ENCODE data around the gene KLHDC7B.

Gene KLHDC7B

DNA sequence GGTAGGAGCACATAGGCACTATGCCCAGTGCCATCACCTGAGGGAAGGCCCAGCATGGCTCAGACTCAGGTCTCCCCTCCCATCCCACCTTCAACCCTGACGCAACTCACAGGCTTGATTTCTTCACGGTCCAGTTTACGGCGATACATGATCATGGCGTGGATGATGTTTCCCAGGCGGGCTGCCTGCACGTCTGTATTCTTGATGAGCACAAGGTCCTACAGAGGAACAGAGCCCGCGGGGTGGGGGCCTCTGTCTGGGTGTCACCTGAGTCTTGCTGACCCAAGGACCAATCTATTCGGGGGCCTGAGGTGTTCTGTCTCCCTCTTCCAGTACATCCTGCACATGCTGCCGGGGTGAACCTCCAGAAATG, 28.7 kb downstream of the KLHDC7B start:
- no peak for DNase-seq

DNA sequence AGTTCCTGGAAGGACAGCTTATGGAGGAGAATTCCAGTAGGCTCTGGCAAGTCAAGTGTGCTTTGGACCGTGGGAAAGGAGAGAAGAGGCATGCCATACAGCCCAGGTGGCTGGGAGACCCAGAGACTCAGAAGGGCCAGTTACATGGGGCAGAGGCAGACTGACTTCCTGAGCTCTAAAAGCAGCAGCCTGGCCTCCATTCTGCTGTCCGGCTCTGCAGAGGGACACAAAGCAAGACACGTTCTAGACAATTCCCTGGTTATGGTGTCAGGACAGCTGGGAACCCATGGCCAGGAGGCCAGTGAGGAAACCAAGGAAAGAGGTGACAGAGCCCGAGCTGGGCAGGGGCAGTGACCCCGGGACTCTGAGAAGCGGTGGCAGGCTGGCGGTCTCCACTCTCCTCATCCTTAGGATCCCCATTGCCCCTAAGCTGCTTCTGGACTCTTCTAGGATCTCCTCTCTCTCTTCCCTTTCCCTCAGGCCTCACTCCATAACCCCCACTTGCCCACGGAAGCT, 29.8 kb downstream of the KLHDC7B start:
- DNase-seq: no peak

DNA sequence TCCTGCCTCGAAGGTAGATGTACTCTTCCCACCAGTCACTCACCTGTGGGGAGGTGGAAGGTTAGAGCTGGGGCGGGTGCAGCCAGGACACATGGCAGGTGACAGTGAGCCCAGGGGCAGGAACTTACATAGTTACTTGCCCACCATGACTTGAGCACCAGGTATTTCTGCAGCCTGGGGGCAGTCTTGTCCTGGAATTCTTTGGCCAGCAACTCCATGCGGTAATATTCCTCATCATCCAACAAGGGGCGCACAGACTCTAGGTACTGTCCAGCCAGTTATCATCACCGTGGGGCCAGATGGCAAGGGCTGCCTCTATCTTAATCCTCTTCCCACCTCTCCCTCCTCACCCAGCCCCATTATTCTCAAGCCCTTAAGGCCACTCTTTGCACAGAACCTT, 30.4 kb downstream of the KLHDC7B start:
- no peak for DNase-seq

DNA sequence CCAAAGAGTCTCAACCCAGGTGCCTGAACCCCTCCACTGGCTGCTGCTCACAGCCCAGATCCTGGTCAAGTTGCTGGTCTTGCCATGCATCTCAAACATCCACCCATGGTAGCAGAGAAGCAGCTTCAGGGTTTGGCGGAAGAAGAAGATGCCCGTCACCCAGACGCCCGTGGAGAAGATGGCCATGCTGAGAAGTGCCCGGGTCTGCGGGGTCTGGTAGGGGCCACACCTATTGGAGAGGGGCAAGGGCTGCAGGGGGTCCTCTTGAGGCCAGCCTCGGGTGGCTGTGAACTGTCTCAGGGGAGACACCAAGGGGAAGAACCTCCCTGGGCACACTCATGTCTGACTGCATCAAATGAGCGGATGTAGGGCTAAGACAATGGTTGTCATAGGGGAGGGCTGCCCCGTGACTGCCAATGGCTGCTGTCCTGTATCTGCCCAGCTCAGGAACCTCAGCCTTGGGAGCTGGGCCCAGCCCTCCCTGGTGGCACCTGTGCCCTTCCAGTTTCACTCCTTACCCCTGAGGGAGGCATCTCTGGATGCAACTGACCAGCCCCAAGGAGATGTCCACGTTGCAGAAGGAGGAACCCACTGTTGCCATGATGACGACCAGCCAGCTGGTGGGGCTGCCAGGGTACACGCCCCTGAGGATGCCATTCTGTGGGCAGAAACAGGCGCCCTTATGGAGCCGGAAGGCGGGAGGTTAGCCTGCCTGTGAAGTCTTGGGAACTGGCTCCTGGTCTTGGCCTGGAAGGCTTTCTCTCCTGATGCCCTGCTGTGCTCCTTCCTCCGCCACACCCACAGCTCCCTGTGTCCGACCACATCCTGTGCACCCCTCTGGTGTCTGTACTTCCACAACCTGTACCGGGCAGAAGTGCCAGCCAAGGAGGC, 31.4 kb downstream of the KLHDC7B start:
- DNase-seq: no peak

DNA sequence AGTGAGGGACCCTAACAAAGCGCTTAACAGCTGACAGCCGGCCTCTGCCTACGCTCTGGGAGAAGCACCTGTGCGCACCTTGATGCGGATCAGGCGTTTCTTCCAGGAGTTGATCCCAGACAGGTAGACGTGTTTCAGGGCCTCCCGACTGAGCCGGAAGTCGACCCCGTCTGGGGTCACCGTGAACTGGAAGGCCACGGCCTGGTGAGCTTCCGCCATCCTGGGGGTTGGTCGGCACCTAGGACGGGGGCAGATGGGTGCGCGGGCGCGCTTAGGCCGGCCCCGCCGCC, 31.9 kb downstream of the KLHDC7B start:
- DNase-seq: no peak

DNA sequence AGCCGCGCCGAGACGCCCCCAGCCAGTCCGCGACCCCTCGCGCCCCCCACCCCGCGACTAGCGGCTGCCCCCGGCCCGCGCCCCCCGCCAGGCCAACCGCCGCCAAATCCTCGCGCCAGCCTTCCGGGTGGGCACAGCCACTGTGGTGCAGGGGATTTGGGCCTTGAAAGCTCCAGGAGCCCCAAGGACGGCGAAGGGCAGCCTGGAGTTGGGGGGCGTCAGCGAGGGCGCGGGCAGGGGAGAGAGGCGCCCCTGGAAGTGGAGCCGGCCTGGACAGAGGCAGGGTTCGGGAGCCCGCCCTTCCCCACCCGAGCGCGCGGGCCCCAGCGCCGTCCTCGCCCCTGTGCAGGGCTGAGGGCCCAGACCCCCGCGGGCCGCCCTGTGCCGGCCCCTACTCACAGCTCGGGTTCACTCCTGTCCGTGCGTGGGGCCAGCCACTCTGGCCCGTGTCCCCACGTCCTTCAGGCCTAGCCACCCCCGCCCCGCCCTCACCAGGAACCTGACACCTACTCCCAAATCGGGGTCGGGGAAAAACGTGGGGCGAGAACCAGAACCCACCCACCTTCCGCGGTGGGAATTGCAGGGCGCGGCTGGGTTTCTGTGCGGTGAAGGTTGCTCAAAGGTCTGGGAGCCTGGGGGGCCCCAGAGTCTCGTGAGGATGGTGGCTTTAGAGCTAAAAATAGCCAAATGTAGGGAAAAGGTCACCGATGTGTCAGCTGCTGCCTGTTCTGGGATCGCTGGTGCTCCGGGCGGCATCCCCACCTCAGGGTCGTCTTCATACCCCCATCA, 32.5 kb downstream of the KLHDC7B start, which contains the start of gene CPT1B:
Gene CPT1B, minus strand, starts transcription at position 441 of the 789 bp plus-strand sequence. CDS start 512 bp downstream, outside the sequence.
- no peak for DNase-seq

DNA sequence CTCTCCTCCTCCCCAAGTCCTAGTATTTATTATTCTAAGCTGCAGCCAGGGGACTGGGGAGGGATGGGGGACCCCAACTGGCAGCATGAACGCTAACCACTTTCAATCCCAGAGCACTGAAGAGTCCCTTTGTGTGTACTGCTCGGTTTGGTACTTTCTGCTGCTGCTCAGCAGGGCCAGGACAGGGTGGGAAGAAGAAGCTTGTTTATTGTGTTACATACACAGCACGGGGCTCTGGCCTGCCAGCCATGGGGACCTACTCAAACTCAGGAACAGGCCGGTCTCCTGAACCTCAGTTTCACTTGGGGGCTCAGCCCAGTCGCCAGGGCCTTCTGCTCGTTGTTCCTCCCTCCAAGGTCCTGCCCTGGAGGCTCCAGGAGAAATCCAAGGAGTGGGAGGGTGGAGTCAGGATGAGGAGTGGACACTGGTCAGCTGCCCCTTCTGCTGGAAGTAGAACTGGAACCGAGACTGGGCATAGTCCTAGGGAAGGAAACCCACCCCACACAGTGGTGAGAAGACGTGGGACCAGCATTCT, 33.1 kb downstream of the KLHDC7B start:
- no peak for DNase-seq

DNA sequence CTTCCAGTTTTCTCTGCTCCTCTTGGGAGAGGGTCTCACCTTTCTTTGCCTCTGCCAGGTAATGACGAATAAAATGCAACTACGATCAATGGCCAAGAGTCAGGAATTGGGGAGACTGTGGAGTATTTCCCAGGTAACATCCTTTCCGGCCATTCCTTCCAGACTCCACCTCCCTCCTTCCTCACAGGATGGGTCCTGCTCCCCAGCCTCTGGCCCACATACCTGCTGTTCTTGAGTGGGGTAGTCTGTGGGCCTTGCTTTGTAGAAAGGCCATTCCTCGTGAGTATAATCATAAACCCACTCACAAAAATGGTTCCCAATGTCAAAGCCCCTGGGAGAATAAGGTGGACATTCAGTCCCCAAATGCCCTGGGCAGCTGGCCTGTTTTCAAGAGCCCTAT, 34.1 kb downstream of the KLHDC7B start:
- no peak for DNase-seq

DNA sequence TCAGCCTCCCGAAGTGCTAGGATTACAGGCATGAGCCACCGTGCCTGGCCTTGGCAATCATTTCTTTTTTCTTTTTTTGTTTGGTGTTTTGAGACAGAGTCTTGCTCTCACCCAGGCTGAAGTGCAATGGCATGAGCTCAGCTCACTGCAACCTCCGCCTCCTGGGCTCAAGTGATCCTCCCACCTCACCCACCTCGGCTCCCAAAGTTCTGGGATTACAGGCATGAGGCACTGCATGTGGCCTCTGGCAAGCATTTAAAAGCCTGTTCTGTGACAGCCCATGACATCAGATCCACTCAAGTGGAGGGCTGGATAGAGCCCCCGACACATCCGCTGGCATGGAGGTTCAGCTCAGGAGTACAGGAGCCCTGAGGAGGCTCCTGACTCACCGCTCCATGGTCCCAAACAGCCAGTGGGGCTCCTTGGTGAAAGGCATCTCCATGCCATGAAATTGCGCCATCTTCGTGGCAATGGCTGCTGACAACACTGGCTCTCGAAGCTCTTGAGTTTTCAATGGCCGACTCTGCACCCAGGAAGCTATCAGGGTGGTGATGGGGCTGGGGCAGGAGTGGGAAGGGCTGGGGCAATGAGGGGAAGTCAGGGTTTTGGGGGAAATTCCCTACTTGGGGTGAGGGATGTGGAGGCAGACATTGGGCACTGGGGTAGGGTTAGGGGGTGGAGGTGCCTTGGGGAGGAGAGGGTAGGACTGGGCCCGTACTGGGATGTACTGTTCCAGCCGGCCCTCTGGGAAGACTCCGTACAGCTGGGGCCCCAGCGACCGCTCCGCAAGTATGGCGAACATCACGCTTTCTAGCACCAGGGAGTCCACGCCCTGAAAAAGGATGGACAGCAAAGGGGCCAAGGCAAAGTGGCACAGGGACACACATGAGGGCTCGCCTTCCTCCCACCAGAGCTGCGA, 35.6 kb downstream of the KLHDC7B start:
- no peak for DNase-seq

DNA sequence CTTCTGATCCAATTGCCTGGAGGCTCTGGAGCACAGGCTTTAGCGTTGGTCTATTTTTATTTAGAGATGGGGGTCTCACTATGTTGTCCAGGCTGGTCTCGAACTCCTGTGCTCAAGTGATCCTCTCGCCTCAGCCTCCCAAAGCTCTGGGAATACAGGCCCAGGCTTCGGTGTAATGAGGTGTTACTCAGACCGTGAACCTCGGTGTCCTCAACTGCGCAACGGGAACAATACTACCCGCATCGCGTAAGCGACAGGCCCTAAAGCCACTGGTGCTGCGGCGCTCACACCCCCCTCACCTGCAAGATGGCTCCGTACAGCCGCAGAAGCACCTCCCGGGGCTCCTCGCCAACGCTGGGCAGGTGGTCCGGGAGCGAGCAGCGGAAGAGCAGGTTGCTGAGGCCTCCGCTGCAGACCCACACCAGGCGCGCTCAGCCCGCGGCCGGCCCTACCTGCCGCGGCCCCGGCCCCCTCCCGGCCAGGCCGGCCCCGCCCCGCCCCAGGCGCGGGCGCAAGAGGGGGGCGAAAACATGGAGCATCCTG, 36.3 kb downstream of the KLHDC7B start:
- no peak for DNase-seq

DNA sequence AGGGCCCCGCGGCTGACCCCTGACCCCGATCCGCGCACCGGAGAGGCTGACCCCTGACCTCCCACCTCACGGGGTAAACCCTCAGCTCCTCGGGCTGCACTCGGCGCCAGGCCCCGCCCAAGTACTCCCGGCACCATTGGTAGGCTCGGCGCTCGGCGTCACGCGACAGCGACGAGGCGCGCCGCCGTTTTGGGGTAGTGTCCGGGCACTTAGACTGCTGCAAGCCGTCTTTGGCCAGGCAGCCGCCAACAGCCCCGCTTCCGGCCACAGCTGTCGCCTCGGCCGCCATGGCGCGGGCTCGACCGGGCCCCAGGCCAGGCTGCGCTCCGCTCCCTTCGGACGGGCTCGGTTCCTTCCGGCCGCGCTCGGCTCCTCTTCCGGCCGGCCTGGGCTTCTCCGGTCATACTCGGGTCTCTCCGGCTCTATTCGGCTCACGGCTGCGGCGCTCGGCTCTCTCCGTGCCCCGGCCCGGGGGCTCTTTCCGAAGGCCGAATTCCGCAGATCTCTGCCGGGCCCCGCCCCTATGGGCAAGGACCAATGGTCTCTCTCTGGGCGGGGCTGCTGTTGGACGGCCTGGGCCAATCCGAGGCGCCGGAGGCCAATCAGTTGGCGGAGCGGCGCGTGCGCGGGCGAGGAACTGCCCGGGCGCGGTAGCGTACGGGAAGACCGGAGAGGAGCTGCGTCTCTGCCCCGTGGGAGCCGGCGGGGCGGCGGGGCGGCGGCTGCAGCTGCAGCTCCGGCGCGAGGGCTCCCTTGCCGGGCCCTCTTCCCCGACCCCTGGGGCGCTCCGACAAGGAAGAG, 37.0 kb downstream of the KLHDC7B start, which contains the start of gene CHKB:
Gene CHKB, minus strand, starts transcription at position 357 of the 801 bp plus-strand sequence. Its CDS starts 68 bp downstream, at position 289.
- peak; percentile 70 for DNase-seq

DNA sequence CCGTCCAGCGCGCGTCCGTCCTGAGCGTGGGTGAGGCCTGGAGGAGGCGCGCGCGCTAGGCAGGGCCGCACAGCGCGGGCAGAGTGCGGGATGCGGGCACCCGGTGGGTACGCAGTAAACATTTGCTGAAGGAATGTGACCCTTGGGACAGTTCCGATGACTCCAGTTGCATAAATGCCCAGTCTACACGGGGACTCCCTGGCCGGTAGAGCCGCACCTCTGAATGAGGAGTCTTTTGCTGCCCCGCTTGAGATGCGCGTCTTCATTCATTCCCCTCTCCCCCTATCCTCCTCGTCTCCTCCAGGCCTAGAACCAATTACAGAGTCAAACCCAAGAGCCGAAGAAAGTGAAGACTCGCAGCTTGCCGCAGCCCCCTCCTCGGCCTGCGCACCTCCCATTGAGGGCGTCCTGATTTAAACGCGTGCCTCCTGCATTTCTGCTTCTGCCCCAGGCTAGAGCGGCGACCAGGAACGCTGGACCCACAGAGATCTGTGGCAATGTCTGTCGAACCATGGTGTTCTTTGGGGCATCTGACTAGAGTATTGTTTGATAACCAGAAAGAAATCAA, 37.7 kb downstream of the KLHDC7B start:
- no peak for DNase-seq

DNA sequence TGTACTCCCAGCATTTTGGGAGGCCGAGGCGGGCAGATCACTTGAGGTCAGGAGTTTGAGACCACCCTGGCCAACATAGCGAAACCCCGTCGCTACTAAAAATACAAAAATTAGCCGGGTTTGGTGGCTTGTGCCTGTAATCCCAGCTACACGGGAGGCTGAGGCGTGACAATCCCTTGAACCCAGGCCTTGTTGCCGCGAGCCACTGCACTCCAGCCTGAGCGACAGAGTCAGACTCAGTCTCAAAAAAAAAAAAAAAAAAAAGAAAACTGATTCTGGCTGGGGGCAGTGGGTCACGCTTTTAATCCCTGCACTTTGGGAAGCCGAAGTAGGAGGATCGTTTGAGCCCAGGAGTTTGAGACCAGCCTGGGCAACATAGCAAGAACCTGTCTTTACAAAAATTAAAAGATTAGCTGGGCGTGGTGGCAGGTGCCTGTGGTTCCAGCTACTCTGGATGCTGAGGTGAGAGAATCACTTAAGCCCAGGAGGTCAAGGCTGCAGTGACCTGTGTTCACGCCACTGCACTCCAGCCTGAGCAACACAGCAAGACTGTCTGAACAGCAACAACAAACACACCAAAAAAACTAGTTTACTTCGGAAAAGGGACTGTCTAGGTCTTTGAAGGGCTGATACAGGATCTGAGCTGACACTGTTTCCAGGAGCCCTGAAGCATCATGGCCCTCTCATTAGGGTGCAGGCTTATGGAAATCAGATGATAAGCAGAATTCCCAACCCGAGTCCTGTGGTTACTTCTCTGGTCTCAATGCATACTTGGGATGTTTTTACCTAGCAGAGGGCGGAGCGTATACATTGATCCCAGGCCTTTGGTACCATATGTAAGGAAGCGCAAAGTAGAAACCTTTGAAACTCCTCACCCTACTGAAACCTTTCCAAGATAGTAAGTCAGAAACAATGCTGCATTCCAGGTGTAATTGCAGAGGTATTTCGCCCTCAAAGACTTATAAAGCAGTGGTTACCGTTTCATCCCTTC, 38.7 kb downstream of the KLHDC7B start:
- DNase-seq: no peak

DNA sequence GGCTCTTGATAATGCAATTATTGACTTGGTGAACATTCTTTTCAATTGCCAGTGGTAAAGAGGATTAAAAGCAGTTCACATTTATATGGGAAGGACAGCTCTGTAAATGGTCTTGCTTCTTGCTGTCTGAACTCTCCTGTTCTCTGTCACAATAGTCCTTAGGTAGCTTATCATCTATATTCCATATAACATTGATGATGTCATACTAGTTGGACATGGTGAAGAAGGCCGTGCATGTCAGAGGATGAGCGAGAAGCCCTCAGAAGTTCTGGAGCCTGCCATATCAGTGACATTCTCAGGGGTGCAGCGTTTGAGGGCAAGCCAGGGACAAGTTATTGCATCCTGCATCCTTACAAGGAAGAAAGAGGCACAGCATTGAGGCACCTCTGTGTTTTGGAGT, 39.5 kb downstream of the KLHDC7B start:
- DNase-seq: no peak

DNA sequence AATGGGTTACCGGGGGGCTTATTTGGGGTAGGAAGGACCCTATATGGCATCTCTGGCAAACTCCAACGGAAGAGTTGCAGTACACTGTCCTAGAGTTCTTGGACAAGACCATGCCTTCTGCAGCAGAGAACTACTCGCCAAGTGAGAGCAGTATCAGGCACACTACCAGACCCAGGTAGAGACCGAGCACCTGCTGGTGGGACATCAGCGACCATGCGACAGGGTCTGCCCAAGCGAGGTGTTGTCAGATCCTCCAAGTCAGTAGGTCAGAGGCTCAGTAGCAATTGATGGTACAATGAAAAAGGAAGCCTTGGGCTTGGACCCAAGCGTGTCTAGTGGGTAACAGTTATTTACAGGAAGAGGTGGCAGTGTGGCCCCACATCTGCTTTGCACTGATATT, 40.1 kb downstream of the KLHDC7B start:
- no peak for DNase-seq

DNA sequence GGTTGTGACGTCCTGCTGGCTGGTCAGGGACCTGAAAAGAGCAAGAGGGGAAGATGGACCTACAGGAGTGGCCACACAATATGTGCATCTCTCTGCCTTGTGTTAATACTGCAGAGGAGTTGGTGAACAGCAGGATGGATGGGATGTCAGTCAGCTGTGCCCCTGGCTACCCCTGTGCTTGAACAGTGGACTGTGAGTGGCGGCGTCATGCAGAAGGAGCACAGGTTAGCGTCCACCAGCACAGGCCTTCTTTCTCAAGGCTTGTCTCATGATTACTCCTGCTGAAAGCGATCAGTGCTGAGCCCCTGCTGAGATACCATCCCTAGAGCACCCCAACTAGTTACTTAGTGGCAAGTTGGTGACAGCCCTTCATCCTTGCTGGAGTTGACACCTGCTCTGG, 40.7 kb downstream of the KLHDC7B start:
- DNase-seq: no peak

DNA sequence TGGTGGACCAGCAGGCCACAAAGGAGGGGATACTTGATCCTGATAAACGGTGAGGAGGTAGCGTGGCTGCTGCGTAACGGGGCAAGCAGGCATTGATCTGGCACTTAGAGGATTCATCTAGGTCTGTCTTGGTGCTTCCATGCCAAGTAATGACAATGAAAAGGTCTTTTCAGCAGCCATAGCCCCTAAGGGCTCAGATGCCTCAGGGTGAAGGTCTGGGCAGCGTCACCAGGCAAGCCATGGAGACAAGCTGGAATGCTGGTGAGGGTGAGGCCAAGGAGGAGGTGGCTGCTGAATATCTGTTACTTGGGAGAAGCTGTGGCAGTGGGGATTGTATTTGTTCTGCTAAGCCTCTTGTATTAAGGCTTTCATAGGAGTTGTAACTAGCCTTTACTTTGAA, 41.7 kb downstream of the KLHDC7B start:
- no peak for DNase-seq

DNA sequence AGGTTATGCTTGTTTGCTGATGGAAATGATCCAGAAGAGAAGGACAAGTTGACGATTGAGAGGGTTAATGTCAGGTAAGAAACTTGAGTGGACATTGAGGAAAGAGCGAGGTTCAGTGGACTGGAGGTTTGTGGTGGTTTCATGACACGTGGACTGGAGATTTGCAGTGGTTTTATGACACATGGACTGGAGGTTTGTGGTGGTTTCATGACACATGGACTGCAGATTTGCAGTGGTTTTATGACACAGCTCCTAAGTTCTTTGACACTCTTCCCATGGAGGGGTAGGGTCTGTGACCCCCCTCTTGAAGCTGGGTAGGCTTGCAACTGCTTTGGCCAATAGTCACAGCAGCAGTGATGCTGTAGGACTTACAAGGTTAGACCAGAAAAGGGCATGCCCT, 49.5 kb downstream of the KLHDC7B start:
- DNase-seq: no peak

DNA sequence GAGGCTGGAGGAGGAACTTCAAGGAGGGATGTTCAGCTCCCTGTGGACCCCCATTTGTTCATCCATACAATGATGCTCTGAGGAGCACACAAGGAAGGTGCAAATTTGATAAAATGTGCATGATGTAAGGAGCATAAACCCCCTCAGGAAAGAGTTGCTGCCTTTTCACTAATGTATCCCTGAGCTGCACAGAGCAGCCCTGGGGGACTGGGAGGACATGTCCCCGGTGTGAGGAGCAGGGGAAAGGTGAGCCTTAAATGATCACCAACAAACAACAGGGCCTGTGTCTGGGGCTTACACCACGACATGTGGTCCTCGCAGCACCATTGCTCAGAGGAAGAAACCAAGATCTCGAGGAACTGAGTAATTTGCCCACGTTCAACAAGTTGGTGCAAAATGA, 51.4 kb downstream of the KLHDC7B start:
- no peak for DNase-seq
